Activated CD8-positive, alpha-beta T cell treated with anti-CD3 and anti-CD28 coated beads for 36 hours (primary cell): Measurements from ENCODE around the gene SLC13A5. TPM values are rescaled to one million over a fixed set of nuclear protein-coding genes. Genes with fewer than 3 reads are reported as not detected.
"Not testable (repeated sequence)": the region's sequence is repeated elsewhere in the genome, so short reads cannot be mapped to it uniquely, and the experiment has no call there.

ENCODE experiments used
- ATAC-seq: fragments of 200-7000 bp; cut with Tn5 transposase; one replicate; pipeline ENCODE4 v1.10.0; 2021; ENCODE audit warnings: mild to moderate bottlenecking, moderate library complexity
- CTCF ChIA-PET: fragments of 350-600 bp; sonication (Branson Sonifier 250); formaldehyde crosslinking; loops from one replicate; lab custom pipeline; 2021; ENCODE audit warnings: antibody characterized with exemption; lab: Charles Lee
- POLR2A ChIA-PET: fragments of 350-600 bp; sonication (Branson Sonifier 250); formaldehyde crosslinking; loops from one replicate; lab custom pipeline; 2021; ENCODE audit warnings: antibody characterized with exemption; lab: Charles Lee
- DNase-seq: peaks from one replicate; pipeline ENCODE4 v3.0.0-alpha.2; 2020
- H3K27ac Mint-ChIP-seq: one replicate; pipeline ENCODE4 v1.8.0; 2021; ENCODE audit warnings: mild to moderate bottlenecking, mixed read lengths
- H3K27me3 Mint-ChIP-seq: one replicate; pipeline ENCODE4 v1.8.0; 2021; ENCODE audit warnings: mixed read lengths
- H3K36me3 Mint-ChIP-seq: one replicate; pipeline ENCODE4 v1.8.0; 2021; ENCODE audit warnings: low read depth, mixed read lengths
- H3K4me1 Mint-ChIP-seq: one replicate; pipeline ENCODE4 v1.8.0; 2021; ENCODE audit warnings: low read depth, mixed read lengths
- H3K4me3 Mint-ChIP-seq: one replicate; pipeline ENCODE4 v1.8.0; 2021; ENCODE audit warnings: mild to moderate bottlenecking, moderate library complexity, mixed read lengths
- H3K9me3 Mint-ChIP-seq: one replicate; pipeline ENCODE4 v1.8.0; 2021; ENCODE audit warnings: mixed read lengths
- CTCF ChIP-seq: fragments of 200-600 bp; IDR thresholded peaks from one replicate; pipeline ENCODE4 v1.8.0; 2022; ENCODE audit warnings: antibody characterized with exemption, mild to moderate bottlenecking
- intact Hi-C: fragments of 100-400 bp; cut with micrococcal nuclease; formaldehyde crosslinking; loops from one replicate; pipeline ENCODE4 v1.10.0; 2022
- total RNA-seq, 2 experiments: library from RNA; stranded (reverse); gene quantifications; one replicate each; pipeline ENCODE4 v1.2.3, GENCODE V29; 2021

Gene SLC13A5
- total RNA-seq, 2 experiments from 2014 or later = not detected

- H3K4me3 Mint-ChIP-seq = no peak overlapping the region
- ATAC-seq (no peak), DNase-seq (no peak)
- ChIA-PET POLR2A (no interaction called here), CTCF (no interaction called here)
- H3K36me3 Mint-ChIP-seq = no peaks in the 10 kb centered on the region
- TF ChIP-seq CTCF = no peak
- H3K4me1 Mint-ChIP-seq = peaks cover 2% of the 10 kb centered on the region
- no peak overlapping the region for H3K27ac Mint-ChIP-seq
- no peaks in the 10 kb centered on the region for H3K9me3 Mint-ChIP-seq
- intact Hi-C loops = no loop called here
- no peaks in the 10 kb centered on the region for H3K27me3 Mint-ChIP-seq
These were observed 15.2 kb downstream of the SLC13A5 start for GRCh38 chr17:6698004-6698403.

- Mint-ChIP-seq H3K4me1 (no peaks in the 10 kb centered on the region), H3K27me3 (peaks cover 4% of the 10 kb centered on the region), H3K36me3 (no peaks in the 10 kb centered on the region), H3K4me3 (no peak overlapping the region), H3K27ac (no peak overlapping the region), H3K9me3 (no peaks in the 10 kb centered on the region)
- DNase-seq = no peak
- TF ChIP-seq CTCF = no peak
- intact Hi-C loops = no loop called here
- ChIA-PET POLR2A (interaction anchor here (0.8 kb wide), 1 partner anchor 64 kb away, joined by 3 read pairs; no protein-coding TSS in a partner anchor), CTCF (no interaction called here)
- no peak for ATAC-seq
These were observed 16.3 kb downstream of the SLC13A5 start for GRCh38 chr17:6696906-6697305.

GRCh38 chr17:6695565-6695964 is 17.6 kb downstream of the SLC13A5 start:
- intact Hi-C loops = no loop called here
- CTCF ChIA-PET = no interaction called here
- Mint-ChIP-seq H3K27me3 (peaks cover 6% of the 10 kb centered on the region), H3K27ac (no peak overlapping the region), H3K9me3 (no peaks in the 10 kb centered on the region), H3K4me3 (no peak overlapping the region), H3K36me3 (no peaks in the 10 kb centered on the region), H3K4me1 (no peaks in the 10 kb centered on the region)
- ATAC-seq (no peak), DNase-seq (no peak)
- POLR2A ChIA-PET = no interaction called here
- no peak for TF ChIP-seq CTCF

- no peak overlapping the region for H3K4me3 Mint-ChIP-seq
- H3K4me1 Mint-ChIP-seq = no peaks in the 10 kb centered on the region
- H3K36me3 Mint-ChIP-seq = no peaks in the 10 kb centered on the region
- POLR2A ChIA-PET = no interaction called here
- no peak for ATAC-seq
- CTCF ChIA-PET = no interaction called here
- no peak for TF ChIP-seq CTCF
- intact Hi-C loops = no loop called here
- H3K27ac Mint-ChIP-seq = no peak overlapping the region
- DNase-seq = no peak
- H3K9me3 Mint-ChIP-seq = no peaks in the 10 kb centered on the region
- peaks cover 8% of the 10 kb centered on the region for H3K27me3 Mint-ChIP-seq
These were observed 18.1 kb downstream of the SLC13A5 start for GRCh38 chr17:6695051-6695450.

GRCh38 chr17:6691958-6692357 is 21.2 kb downstream of the SLC13A5 start:
- intact Hi-C loops, POLR2A ChIA-PET, H3K4me1 Mint-ChIP-seq, DNase-seq, H3K9me3 Mint-ChIP-seq, ATAC-seq, H3K4me3 Mint-ChIP-seq, H3K27ac Mint-ChIP-seq, H3K36me3 Mint-ChIP-seq: not testable (repeated sequence)
- CTCF ChIA-PET = interaction anchor here (0.9 to 1.1 kb wide), 2 partner anchors 10 to 28 kb away, joined by 3 read pairs; no protein-coding TSS in a partner anchor
- peaks cover 11% of the 10 kb centered on the region for H3K27me3 Mint-ChIP-seq
